ENCODE data around the gene PLCB1.
"Not testable (repeated sequence)": the region's sequence is repeated elsewhere in the genome, so short reads cannot be mapped to it uniquely, and the experiment has no call there.

The PLCB1 gene

GRCh38 chr20:8339349-8339748 lies 207.3 kb downstream of the PLCB1 start:
- no peak for DNase-seq

DNA sequence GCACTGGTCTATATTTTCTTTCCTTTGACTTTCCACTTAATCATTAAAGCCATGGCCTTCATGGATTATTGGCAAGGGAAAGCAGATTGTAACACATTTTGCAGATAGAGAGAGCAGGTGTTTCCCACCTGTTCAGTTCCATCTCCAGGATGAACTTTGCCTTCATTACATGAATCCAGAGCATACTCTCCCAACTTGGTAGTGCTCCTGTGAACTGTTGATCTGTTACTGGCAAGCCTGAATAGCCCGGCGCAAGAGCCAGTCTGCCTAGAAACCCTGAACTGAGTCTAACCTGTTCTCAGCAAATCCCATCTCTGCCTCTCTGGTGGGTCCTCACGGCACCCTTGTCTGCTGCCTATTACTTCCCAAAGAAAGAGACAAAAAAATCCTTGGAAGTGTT lies 210.3 kb downstream of the PLCB1 start:
- DNase-seq = no peak

DNA sequence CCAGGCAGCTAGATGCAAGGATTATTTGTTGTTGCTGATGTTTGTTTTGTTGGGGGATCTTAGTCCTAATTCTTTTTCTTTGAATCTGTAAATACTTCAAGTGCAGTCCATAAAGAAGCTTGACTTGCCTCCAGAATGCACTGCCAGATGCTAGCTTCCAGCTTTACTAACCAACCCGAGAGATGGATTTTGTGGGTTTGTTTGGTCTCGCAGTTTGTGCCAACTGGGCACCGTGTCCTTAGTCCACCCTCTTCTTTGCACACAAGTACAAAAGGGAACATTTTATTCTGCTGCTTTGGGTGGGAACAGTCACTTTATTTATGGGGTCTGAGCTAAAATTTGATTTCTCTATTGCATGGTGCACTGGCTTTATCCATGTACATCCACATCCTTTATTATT lies 212.0 kb downstream of the PLCB1 start:
- no peak for DNase-seq

- no peak for DNase-seq
Observed at GRCh38 chr20:8344631-8345030, 212.6 kb downstream of the PLCB1 start.

GRCh38 chr20:8346700-8347270 lies 214.7 kb downstream of the PLCB1 start:
- no peak for DNase-seq

- not testable (repeated sequence) for DNase-seq
Observed at GRCh38 chr20:8350225-8350624, 218.2 kb downstream of the PLCB1 start.

GRCh38 chr20:8352486-8352885 lies 220.4 kb downstream of the PLCB1 start:
- no peak for DNase-seq

DNA sequence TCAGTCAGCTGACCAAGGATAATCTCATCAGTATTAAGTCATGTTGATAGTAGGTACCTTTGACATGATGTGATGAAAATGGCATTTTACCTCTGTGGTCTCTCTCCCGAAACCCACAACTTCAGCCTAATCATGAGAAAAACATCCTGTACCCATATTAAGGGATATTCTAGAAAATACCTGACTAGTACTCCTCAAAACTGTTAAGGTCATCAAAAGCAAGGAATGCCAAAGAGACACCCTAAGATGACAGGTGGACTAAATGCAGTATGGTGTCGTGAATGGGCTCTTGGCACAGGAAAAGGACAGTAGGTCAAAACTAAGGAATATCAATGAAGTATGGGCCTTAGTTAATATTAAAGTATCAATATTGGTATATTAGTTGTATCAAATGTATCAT lies 221.4 kb downstream of the PLCB1 start:
- DNase-seq = no peak

DNA sequence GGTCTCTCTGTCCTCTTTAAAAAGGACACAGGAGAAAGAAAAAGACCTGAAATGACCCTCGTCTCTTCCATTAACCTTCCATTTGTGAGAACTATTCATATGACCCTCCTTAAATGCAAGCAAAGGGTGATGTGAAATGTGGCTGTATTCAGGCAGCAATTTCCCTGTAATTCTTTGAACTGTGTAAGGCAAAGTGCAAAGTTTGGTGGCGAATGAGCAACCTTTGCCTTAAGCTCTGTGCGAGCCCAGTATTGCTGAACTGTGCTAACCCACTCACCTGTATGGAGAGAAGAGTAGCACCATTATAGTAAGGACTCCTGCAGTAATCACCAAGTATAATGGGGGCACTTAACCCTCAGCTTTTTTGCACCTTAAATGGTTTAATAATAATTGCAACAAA lies 223.4 kb downstream of the PLCB1 start:
- DNase-seq = no peak

GRCh38 chr20:8356806-8357205 lies 224.7 kb downstream of the PLCB1 start:
- DNase-seq = no peak

DNA sequence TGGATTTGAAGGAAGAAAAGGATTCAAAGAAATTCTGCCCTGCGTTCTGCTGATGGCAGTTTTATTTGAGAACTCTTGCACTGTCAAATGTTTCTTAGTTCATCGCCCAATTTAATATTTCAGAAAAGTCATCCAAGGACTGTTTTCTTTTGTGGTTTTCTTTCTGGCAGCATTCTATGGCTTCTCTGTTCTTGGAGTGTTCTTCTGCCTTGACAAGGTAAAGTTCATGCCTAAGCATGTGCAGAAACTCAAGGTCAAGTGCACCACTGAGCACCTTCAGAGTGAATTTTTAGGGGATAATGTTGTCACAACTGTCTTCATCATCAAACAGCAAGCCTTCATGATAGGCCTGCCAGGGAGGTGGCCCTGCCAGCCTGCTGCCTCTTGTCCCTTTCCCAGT lies 225.6 kb downstream of the PLCB1 start:
- no peak for DNase-seq

GRCh38 chr20:8360035-8360434 lies 228.0 kb downstream of the PLCB1 start:
- no peak for DNase-seq

DNA sequence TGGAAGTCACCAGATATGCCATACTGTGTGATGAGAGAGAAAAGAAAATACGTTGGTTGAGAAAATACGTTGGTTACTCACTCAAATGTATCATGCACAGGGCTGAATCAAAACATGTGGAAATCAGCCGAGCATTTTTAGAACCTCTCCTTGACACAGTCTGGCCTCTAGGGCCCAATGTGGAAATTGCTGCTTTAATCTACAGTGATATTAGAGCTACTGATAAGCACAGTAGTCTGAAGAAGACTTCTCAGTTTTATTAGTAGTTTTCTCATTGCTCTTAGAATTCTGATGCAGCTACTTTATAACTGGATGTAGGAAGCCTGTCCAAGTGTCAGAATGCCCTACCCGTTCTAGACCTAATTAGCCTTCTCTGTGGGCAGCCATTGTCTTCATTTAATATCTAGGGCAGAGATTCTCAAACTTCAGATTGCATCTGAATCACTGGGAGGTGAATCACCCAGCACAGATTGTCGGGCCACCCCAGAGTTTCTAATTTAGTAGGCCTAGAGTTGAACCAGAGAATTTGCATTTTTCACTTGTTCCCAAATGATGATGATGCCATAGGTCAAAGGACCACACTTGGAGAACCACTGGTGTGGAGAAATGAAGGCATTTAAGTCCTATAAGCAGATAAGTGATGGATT lies 229.1 kb downstream of the PLCB1 start:
- no peak for DNase-seq

DNA sequence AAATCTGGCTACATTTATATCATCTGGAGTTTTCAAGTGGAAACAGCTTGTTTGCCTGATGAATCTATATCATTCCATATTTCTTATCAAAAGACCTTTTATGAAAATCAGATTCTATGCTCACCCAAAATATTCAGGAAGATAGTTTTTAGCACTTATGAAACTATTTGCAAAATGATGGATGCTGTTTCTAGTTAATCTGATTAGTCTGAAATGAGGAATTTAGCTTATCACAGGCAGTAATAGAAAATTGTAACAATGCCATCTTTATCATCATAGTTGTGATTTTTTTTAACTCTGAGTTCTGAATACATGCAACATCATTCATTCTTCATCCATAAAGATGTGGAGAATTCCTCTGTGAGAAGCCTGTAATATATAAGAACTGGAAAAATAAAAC lies 229.7 kb downstream of the PLCB1 start:
- no peak for DNase-seq

DNA sequence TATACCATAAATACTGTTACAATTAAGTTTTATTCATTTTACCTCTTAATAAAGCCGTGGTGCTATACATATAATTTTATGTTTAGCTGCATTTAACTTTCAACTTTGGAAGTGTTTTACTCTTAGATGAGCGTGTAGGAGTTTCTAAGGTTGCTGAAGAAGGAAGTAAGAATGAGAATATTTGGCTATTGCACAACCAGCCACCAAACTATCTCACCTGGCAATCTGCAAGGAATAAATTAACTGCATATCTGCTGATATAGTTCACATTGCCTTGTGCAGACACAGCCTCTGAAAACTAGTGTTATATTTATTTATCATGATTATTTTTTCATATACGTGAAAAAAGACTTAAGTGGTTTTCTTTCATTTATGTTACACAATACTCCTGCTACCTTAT lies 230.4 kb downstream of the PLCB1 start:
- no peak for DNase-seq

GRCh38 chr20:8363970-8364733 lies 232.1 kb downstream of the PLCB1 start:
- no peak for DNase-seq

GRCh38 chr20:8364734-8365078 lies 232.6 kb downstream of the PLCB1 start:
- no peak for DNase-seq

DNA sequence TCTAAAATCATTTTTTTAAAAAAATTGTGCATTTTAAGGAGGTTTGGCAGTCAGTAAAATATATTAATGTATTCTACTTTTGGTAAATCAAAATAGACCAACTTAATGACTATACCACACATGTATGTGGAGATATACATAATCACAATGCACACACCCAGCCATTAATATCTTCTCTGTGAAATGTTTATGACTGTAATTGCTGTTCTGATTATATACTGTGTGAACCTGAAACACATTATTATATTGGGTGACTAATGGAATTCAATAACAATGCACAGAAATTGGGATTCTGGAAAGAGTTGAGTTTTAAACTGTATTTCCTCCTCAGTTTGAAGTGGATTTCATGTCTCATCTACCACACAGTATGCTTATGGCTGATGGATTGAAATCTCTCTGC lies 233.6 kb downstream of the PLCB1 start:
- DNase-seq = no peak

GRCh38 chr20:8366303-8366923 lies 234.3 kb downstream of the PLCB1 start:
- DNase-seq = no peak

DNA sequence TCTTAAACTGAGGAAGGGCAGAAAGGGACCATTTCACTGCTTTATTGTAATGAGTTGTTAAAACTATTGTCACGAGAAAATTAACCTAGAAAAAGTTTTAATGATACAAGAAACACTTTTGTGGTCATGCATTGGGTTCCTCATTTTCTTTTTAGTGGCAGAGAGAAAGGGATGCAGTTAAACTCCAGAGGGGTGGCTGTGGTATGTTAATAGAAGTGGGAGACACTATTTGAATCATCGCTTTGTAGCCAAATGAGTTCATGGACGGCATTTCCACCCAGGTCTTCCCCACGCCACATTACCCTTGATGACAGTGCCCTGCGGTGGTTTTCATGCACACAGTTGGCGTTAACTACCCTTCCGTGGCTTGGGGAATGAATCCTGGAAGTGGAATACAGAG lies 235.6 kb downstream of the PLCB1 start:
- DNase-seq = no peak

GRCh38 chr20:8368670-8369069 lies 236.6 kb downstream of the PLCB1 start:
- no peak for DNase-seq

- DNase-seq = no peak
Observed at GRCh38 chr20:8369311-8369710, 237.2 kb downstream of the PLCB1 start.

DNA sequence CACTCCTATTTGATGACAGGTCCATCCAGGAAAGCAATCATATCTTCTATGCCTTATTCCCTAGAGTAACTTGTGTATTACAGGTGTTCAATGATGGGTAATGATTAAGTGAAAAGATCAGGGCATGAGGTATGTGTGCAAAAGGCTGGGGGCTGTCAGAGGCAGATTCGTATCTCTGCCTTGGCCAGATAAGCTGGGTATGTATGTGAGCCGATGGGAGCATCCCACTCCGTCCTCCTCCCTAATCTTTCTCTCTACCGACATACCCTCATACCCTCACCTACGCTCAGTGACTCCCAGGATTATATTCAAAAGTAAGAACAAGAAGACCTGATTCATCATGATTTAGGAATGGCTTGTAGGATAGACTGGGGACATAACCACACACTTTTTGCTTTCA lies 238.7 kb downstream of the PLCB1 start:
- no peak for DNase-seq

DNA sequence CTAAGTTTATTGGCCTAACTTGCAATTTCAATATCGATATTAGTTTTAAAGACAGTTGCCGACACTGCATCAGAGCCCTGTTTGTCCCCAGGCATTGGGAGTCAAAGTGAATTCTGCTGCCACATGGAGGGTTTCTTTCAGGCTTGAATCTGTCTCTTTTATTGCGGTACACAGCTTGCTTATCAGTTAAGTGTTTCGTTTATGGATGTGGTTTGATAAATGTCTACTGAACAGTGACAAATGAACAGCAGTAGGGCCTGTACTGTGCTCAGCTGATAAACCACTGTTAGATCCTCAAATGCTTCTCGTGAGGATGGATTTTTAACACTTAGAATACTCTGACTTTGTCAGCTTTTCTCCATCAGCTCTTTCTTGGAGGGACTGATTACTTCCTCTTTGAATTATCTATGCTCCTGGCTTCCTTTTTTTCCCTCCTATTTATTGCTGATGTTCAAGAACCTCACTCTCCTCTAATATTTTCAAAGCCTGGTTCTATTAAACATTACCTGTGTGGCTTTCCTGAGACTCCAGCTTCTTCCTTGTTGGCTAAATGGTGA lies 240.8 kb downstream of the PLCB1 start:
- no peak for DNase-seq

All from GOT3 (cell line).